ENCODE measurements around the gene LRP5.

Gene LRP5

GRCh38 chr11:68295940-68296339, 16.5 kb upstream of the LRP5 start:
- TF ChIP-seq FOXP2 (optimal IDR thresholded peaks at IDR 0.05; ENCODE audit: borderline replicate concordance, extremely low read depth, extremely low read length, insufficient read depth) (no peak), REST (IDR thresholded peaks at IDR 0.05; ENCODE audit: insufficient read depth in 1 of 2, low read depth in 2 of 2, low read length in 2 of 2) (no peak), SIN3A (IDR thresholded peaks at IDR 0.05; ENCODE audit: borderline replicate concordance, insufficient read depth, low read length) (no peak), POLR2AphosphoS5 (IDR thresholded peaks at IDR 0.05; ENCODE audit: low read depth, low read length) (no peak), TAF1 (IDR thresholded peaks at IDR 0.05; ENCODE audit: borderline replicate concordance, insufficient read depth, low read length) (no peak)

- TF ChIP-seq FOXP2 (optimal IDR thresholded peaks at IDR 0.05; ENCODE audit: borderline replicate concordance, extremely low read depth, extremely low read length, insufficient read depth) (no peak), POLR2AphosphoS5 (IDR thresholded peaks at IDR 0.05; ENCODE audit: low read depth, low read length) (no peak), TAF1 (IDR thresholded peaks at IDR 0.05; ENCODE audit: borderline replicate concordance, insufficient read depth, low read length) (no peak), REST (IDR thresholded peaks at IDR 0.05; ENCODE audit: insufficient read depth in 1 of 2, low read depth in 2 of 2, low read length in 2 of 2) (no peak), SIN3A (IDR thresholded peaks at IDR 0.05; ENCODE audit: borderline replicate concordance, insufficient read depth, low read length) (no peak)
These were observed 15.9 kb upstream of the LRP5 start for GRCh38 chr11:68296344-68297051.

- no peak for TF ChIP-seq SIN3A (IDR thresholded peaks at IDR 0.05; ENCODE audit: borderline replicate concordance, insufficient read depth, low read length)
- TF ChIP-seq REST (IDR thresholded peaks at IDR 0.05; ENCODE audit: insufficient read depth in 1 of 2, low read depth in 2 of 2, low read length in 2 of 2), result no peak
- no peak for TF ChIP-seq TAF1 (IDR thresholded peaks at IDR 0.05; ENCODE audit: borderline replicate concordance, insufficient read depth, low read length)
- no peak for TF ChIP-seq POLR2AphosphoS5 (IDR thresholded peaks at IDR 0.05; ENCODE audit: low read depth, low read length)
These were observed 15.4 kb upstream of the LRP5 start for GRCh38 chr11:68297052-68297378.

- no peak for TF ChIP-seq POLR2AphosphoS5 (IDR thresholded peaks at IDR 0.05; ENCODE audit: low read depth, low read length)
- no peak for TF ChIP-seq TAF1 (IDR thresholded peaks at IDR 0.05; ENCODE audit: borderline replicate concordance, insufficient read depth, low read length)
- TF ChIP-seq REST (IDR thresholded peaks at IDR 0.05; ENCODE audit: insufficient read depth in 1 of 2, low read depth in 2 of 2, low read length in 2 of 2), result no peak
- TF ChIP-seq SIN3A (IDR thresholded peaks at IDR 0.05; ENCODE audit: borderline replicate concordance, insufficient read depth, low read length), result no peak
- no peak for TF ChIP-seq FOXP2 (optimal IDR thresholded peaks at IDR 0.05; ENCODE audit: borderline replicate concordance, extremely low read depth, extremely low read length, insufficient read depth)
These were observed 14.9 kb upstream of the LRP5 start for GRCh38 chr11:68297494-68297811.
